Ishikawa (cell line): ENCODE data around the gene MTOR.

Source experiments
- EP300 ChIP-seq: IDR thresholded peaks from 2 replicates; pipeline ENCODE4 v1.6.1; 2012; ENCODE audit warnings: borderline replicate concordance
- MAX ChIP-seq: IDR thresholded peaks from 2 replicates; pipeline ENCODE4 v1.6.1; 2012
- REST ChIP-seq: IDR thresholded peaks from 2 replicates; pipeline ENCODE4 v1.6.1; 2012; ENCODE audit warnings: low read depth, mild to moderate bottlenecking
- TCF12 ChIP-seq: IDR thresholded peaks from 2 replicates; pipeline ENCODE4 v1.6.1; 2012; ENCODE audit warnings: low read depth
- USF1 ChIP-seq: IDR thresholded peaks from 2 replicates; pipeline ENCODE4 v1.6.1; 2012

- TF ChIP-seq REST (no peak), USF1 (no peak), EP300 (no peak), MAX (no peak), TCF12 (no peak)
These were observed 17.1 kb downstream of the MTOR start for GRCh38 chr1:11245248-11245647.
